GM18499 (cell line): ENCODE data around the gene CPSF4L.
A peak's percentile ranks its signal among the peaks of the same experiment; 100 is the strongest.

ENCODE experiments used
- ATAC-seq: cut with Tn5 transposase; IDR thresholded peaks from one replicate; pipeline ENCODE4 v1.9.1; 2021; ENCODE audit warnings: moderate number of reproducible peaks; ENCODE audit not compliant: insufficient read depth, unreplicated experiment

The CPSF4L gene

DNA sequence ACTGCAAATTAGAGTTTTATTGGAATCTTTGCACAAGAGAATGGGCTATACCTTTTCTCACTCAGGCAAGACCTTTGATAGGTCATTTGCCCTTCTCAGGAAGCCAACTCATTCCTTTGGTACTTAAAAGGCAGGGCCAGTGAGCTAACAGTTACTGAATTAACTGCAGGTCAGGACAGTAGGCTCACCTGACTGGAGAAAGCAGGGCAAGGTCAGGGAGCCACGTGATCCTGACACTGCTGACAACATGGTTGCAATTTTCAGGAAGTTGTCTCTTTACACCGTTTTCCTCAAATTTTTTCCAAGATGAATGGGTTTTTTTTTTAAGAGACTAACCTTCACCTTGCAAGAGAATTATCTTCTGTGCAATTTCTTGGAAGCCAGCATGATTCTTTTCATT, 21.1 kb downstream of the CPSF4L start:
- no peak for ATAC-seq

DNA sequence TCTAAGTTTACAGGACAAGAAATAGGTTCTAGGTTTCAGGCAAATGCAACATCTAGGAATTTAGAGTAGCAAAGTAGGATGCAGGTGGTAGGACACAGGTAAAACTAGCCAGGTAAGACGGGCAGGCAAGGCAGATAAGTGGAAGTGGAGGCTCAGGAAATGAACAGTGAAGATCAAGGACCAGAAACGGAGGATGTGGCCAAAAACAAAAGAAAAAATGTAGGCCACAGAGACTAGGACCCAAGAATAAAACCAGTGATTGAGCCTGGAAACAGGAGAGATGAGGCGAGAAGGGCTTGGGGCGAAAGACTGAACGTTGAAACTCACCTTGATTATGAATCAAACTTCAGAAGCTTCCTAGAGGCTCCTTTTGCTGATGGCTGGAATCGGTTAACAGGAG, 24.0 kb downstream of the CPSF4L start:
- ATAC-seq, result no peak

DNA sequence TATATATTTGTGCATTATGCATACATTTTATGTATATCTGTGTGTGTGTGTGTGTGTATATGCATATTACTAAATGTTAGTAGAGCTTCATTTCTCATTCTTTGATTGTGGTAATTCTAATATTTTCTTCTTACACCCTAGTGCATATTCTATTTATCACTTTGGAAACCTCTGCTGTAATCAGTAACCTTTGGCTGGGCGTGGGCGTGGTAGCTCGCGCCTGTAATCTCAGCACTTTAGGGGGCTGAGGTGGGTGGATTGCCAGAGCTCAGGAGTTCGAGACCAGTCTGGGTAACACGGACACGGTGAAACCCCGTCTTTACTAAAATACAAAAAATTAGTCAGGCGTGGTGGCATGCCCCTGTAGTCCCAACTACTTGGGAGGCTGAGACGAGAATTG, 26.9 kb downstream of the CPSF4L start:
- ATAC-seq, result no peak

DNA sequence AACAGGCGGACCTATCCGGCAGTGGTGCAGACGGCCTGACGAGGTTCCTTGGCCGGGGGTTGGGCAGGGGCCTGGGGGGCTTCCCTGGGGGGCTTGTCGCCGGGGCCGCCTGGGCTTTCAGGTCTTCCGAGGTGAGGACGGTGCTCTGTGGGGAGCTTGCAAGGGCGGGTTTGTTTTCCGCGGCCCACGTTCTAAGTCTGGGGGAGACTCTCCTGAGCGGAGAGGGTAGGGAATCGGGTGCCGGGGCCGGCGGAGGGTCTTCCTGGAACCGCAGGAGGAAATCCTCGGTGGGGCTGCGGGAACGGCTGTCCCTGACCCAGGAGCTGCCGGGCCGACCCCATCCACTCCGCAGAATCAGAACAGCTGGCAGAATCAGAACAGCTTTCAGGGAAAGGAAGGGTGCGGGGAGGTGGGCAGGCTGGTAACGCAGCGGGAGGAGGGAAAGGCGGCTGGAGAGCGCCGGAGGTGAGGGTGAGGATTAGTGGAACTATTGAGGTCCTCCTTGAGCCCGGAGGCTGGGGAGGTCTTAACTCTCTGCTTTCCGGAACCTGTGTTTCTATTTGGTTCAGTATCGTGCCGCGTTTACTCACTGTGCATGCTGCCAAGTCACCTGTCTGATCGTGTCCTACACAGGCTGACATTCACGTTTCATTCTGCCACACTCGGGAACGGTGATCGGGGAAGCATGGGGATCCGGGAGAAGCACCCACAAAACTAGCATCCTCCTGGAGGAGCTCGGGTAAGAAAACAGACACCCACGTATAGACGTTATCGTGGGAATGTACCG, 28.9 kb downstream of the CPSF4L start:
- peak; percentile 19 for ATAC-seq

DNA sequence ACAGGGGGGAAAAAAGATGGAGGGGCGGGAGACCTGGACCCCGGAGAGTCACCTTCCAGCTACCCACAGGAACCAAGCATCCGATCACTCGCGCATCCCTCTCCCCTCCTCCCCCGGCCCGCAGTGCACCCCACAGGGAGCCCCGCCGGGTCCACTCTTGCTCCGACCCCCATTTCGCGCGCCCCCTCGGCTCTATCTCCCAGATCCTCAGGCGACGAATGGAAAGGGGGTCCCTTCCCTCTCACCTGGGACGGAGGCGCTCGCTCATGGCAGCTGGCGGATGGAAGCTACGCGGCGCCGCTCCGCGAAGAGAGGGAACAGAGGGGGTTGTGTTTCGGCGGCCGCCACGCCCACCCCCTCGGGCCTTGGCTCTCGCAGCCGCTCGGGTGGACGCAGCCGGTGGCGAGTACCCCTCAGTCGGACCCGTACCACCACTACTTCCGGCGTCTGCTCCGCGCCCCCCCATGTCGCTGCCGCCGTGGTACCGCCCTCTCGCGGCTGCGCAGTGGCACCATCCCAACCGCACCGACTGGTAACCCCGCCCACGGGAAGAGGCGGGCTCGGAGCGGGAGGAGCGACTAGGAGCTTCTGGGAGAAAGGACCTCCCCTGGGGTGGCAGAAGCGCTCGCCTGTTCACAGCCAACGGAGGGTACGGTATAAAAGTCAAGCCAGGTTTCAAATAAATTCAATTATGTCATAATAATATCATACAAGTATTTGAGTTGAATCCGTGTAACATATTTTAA, 29.7 kb downstream of the CPSF4L start:
- ATAC-seq, result peak; percentile 69

DNA sequence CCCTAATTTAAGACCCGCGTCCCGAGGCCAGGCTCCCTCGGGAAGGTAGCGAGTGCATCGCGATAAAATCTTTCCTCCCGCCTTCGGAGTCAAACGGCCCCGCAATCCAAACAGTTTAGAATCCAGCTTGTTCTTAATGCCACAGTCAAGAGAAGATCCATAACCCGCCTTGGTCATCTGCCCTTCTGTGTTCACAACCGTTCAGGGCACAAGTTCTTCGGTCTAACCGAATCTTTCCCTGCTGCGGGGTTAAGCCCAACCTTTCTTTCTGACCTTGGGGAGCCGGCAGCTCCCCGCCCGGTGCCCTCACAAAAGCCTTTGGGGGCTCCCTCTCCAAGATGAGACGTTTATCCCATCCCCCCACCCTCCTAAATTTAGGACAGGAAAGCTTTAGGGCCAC, 30.3 kb downstream of the CPSF4L start:
- no peak for ATAC-seq

DNA sequence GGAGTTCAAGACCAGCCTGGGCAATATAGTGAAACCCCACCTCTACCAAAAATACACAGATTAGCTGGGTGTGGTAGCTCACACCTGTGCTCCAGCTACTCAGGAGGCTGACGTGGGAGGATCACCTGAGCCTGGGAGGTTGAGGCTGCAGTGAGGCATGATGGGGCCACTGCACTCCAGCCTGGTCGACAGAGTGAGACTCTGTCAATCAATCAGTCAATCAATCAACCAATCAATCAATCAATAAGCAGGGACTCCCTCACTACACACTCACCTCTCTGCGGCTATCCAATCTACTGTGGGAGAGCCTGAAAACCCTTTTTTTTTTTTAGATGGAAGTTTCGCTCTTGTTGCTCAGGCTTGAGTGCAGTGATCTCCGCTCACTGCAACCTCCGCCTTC, 31.6 kb downstream of the CPSF4L start:
- no peak for ATAC-seq

DNA sequence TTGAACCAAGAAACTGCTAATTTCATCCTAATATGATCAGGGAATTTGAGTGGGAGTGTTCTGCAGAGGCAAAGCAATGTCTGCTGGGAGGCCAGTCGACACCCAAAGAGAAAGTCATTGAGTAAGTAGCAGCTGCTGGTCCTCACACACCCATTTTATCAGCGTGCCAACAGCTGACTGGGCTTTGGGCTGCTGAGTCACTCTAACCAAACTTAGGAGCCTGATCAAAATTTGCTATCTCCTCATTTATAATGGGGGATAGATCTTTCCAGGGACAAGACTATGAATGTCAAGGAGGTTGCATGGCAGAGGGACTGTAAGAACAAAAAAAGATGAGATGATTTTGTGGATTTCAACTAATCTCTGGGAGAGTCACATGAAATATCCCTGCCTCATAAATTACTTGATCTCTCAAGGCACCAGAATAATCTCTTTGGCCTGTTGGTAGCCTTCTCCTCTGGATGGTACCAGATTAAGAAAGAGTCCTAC, 32.9 kb downstream of the CPSF4L start:
- ATAC-seq, result no peak

DNA sequence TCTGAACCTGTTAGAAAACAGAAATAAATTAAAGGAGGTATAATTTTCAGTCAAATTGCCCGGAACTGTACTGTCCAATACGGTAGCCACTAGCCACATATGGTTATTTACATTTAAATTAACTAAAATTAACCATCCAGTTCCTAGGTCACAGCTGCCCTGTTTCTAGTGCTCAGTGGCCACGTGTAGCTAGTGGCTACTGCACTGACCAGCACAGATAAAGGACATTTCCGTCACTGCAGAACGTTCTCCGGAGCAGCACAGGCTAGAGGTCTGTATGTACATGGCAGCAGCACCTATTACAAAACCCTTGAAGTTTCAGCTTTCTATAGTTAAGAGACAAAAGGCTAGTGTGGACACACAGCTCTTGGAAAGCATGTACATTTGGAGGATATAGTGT, 33.7 kb downstream of the CPSF4L start:
- no peak for ATAC-seq

DNA sequence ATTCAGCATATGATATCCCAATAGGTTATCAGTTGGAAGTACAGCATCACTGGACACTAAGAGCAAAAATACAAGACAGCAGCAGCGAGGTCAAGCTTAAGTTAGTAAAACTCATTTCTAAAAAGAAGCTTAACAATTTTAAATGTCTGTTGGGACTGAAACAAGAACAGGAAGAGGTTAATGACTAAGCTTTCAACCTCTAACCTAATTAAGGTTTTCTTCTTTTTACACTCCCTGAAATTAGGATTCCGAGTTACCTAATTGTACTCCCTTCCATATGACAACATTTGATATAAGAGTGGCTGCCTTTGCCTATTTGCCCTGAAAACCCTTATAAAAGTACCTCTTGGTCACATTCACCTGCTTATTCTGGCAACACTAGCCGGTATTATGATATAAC, 34.3 kb downstream of the CPSF4L start:
- no peak for ATAC-seq

DNA sequence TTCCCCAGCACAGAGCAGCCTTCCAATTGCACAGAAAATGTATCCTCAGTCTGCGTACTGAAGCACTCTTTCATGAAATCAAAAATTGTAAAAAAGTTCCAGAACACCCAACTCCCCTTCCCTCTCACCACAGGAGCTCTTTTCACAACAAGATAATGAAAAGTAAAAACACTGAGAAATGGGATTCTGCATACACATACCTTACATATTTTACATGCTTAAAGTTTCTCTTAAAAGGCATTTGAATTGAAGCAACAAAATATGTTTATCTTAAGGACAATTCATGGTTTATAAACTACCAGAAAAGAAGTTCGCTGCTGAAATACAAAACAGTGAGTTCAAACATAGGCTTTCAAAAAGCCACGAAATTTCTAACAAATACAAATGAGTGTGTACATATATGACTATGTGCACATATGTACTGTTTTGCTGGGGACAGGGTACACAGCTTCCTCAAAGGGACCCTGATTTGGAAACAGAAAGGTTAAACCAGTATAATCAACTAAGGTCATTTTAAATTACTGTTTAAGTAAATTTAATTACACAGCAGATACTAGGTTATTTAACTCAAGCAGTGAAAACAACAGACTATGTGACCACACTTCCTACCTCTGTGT, 35.0 kb downstream of the CPSF4L start:
- no peak for ATAC-seq

DNA sequence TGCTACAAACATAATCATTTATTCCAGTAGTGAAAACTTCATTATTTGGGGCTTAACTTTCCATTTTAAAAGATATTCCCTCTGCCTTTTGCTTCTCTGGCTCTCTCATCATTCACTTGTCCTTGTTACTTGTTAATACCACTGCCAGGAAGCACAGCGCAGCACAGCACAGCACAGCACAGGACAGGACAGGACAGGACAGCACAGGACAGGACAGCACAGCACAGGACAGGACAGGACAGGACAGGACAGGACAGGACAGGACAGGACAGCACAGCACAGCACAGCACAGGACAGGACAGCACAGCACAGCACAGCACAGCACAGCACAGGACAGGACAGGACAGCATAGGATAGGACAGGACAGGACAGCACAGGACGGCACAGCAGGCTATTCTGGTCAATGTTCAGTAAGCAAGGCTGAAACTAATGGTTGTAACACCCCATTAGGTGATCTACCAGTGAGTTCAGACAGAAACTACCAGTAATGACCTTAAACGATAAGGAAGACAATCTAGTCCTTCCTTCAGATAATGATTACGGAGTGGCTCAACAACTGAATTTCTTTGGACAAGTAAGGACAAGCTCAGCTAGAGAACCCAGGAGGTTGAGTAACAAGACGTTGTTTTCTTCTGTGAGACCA, 36.9 kb downstream of the CPSF4L start:
- no peak for ATAC-seq

DNA sequence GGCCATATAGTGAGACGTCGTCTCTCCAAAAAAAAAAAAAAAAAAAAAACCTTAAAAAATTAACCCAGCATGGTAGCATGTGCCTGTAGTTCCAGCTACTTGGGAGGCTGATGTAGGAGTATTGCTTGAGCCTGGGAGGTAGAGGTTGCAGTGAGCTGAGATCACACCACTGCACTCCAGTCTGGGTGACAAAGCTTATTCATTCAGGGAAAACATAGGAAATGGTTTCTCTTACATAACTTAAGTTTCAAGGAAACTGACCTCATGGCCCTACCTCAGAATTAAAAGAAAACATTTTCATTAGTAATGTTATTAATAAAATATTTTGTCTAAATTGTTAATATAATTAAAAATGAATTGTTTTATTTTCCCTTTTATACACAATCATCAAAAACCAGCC, 37.4 kb downstream of the CPSF4L start:
- ATAC-seq, result no peak

DNA sequence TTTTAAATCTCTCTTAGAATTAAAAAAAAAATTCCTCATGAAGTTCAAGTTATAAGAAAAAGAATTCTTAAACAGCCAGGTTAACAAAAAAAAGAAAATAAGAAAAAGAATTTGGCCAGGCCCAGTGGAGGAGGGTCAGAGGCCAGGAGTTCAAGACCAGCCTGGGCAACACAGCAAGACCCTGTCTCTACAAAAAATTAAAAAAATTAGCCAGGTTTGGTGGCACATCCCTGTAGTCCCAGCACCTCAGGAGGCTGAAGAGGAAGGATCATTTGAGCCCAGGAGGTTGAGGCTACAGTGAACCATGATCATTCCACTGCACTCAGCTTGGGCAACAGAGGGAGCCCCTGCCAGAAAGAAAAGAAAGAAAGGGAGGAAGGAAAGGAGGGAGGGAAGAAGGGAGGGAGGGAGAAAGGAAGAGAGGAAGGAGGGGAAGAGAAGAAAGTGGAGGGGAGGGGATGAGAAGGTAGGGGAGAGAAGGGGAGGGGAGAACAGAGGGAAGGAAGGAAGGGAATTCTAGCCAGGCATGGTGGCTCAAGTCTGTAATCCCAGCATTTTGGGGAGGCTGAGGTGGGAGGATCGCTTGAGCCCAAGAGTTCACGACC, 38.0 kb downstream of the CPSF4L start:
- ATAC-seq, result no peak

DNA sequence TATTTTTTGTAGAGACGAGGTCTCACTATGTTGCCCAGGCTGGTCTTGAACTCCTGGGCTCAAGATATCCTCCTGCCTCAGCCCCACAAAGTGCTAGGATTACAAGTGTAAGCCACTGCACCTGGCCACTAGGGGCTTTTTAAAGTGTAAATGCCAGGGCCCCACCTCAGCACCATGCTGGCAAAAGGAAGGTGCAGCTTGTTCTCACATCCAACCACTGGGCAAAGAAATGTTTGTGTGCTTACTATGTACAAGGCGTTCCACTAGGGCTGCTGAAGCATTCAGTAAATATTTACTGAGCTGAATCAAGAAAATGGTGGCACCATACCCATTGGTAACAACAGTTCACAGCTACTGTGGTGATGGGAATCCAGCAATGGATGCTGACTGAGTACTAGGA, 46.2 kb downstream of the CPSF4L start:
- no peak for ATAC-seq

DNA sequence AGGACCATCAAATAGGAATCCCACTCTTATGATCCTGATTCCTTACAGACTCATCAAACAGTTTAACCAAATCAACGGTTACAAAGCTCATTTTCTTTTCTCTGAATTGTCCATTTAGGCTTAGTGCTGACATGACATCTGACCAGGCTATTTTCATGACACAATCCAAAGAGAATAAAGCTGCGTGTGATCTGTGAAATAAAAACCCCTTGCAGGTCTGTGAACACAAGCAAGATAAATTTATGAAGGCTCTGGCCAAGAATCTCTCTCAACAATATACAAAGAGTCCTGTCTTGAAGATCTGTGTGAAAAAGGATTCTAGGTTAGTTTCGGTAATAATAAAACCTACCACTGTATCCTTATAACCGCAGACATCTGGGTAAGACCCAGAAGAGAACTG, 46.8 kb downstream of the CPSF4L start:
- ATAC-seq, result no peak

DNA sequence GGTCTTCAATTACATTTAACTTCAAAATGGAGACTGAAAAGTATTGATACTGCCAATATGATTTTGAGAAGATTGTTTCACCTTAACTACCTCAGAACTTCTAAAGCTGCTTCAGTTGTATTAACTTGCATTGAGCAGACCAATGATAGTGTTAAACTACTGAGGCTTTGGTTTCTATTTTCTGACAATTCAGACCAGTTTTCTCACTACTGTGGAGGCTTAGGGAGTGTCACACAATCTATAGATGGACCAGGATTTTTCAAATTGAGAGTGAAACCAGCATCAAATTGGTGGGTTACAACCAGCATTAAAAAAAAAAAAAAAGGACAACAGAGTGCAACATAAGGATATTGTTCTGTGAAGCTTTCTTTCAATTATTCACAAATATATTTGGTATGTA, 47.7 kb downstream of the CPSF4L start:
- no peak for ATAC-seq

DNA sequence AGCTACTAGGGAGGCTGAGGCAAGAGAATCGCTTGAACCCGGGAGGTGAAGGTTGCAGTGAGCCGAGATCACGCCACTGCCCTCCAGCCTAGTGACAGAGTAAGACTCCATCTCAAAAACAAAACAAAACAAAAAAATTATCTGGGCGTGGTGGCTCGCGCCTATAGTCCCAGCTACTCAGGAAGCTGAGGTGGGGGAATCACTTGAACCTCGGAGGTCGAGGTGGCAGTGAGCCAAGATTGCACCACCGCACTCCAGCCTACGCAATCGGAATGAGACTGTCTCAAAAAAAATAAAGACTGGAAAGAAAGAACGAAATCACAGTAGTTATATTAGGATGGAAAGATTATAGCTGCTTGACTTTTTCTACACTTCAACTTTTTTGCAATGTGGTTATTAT, 49.9 kb downstream of the CPSF4L start:
- no peak for ATAC-seq

DNA sequence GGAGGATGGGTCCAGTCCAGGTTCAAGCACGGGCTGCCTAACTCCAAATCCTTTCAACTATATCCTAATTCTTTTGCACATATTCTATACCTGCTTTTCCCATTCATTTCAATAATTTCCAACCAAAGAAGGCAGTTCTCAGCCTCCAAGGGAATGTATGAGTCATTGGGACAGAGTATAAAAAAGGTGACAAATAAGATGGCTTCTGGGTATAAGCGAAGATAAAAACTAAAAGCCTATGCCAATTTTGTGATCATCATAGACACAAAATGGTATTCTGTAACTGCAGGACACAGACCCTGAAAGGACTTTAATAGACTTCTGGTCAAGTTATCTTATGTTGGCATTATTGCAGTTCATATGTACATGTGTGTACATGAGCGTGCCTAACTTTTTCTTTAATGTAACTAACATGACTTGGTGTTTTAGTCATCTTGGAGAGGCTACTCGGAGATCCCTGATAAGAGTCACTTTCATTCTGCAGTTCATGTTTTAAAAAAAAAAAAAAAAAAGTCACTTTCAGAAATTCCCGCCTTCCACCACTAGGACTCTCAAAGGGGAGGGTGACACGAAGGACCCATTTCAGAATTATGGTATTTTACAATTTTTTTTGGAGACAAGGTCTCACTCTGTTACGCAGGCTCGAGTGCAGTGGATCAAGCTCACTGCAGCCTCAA, 51.5 kb downstream of the CPSF4L start:
- ATAC-seq, result no peak

DNA sequence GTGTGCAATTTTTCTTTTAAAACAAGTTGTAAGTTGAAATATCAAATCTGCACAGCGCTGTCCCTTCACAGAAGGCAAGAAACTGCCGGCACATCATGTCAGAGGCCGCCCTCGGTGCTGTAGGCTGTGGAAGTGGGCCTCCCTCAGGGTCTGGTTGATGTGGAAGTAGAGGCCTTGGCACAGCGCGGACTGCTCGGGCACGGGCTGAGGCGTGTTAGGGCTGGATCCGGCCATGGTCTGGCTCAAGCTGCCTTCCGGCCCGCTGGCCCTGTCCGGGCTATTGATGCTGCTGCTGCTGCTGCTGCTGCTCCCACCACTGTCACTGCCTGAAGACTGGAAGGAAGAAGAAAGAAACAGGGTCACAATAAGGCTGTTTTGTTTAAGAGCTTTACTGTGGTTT, 52.2 kb downstream of the CPSF4L start:
- no peak for ATAC-seq
